HUES64 (cell line): ENCODE results near the gene ALG12.

Source experiments
- H3K27ac ChIP-seq: 2 replicates; pipeline ENCODE4 v1.7.0; 2013; ENCODE audit warnings: low read depth, low read length, inconsistent platforms
- H3K27me3 ChIP-seq: 2 replicates; pipeline ENCODE4 v1.6.1; 2013; ENCODE audit warnings: mild to moderate bottlenecking, low read length; ENCODE audit not compliant: insufficient read depth
- H3K36me3 ChIP-seq: 2 replicates; pipeline ENCODE4 v1.6.1; 2013; ENCODE audit warnings: mild to moderate bottlenecking, low read length; ENCODE audit not compliant: insufficient read depth
- H3K4me1 ChIP-seq: 2 replicates; pipeline ENCODE4 v1.6.1; 2013; ENCODE audit warnings: mild to moderate bottlenecking, low read length, moderate library complexity; ENCODE audit not compliant: insufficient read depth
- H3K4me3 ChIP-seq: 2 replicates; pipeline ENCODE4 v1.5.1; 2013; ENCODE audit warnings: mild to moderate bottlenecking, low read length, moderate library complexity
- H3K9ac ChIP-seq: 2 replicates; pipeline ENCODE4 v1.6.1; 2013; ENCODE audit warnings: mild to moderate bottlenecking, low read depth, low read length
- H3K9me3 ChIP-seq: 2 replicates; pipeline ENCODE4 v1.6.1; 2013; ENCODE audit warnings: low read depth, low read length; ENCODE audit not compliant: insufficient read depth
- WGBS: fragments of 150-250, 120-280 bp; methylation state at CpG from one replicate; pipeline ENCODE4 v1.1.7; 2013; ENCODE audit warnings: missing lambda C conversion rate; 5-methylcytosine and 5-hydroxymethylcytosine counted together

ALG12 gene

GRCh38 chr22:49925525-49926128 is 7.4 kb upstream of the ALG12 start:
- Histone ChIP-seq H3K4me1 (no peaks in the 10 kb centered on the region), H3K27ac (no peak overlapping the region), H3K9ac (no peak overlapping the region), H3K4me3 (no peak overlapping the region), H3K9me3 (no peaks in the 10 kb centered on the region), H3K27me3 (peaks cover 16% of the 10 kb centered on the region), H3K36me3 (peaks cover 13% of the 10 kb centered on the region; the same call in 1 of the 2 replicates)
- 94% methylated on average over 24 of the region's 24 CpGs for WGBS

GRCh38 chr22:49924113-49924833 is 6.0 kb upstream of the ALG12 start:
- WGBS = 93% methylated on average over 31 of the region's 31 CpGs
- no peak overlapping the region for H3K27ac ChIP-seq
- no peaks in the 10 kb centered on the region for H3K4me1 ChIP-seq
- peaks cover 5% of the 10 kb centered on the region for H3K27me3 ChIP-seq
- no peaks in the 10 kb centered on the region for H3K9me3 ChIP-seq
- no peak overlapping the region for H3K4me3 ChIP-seq
- H3K9ac ChIP-seq = no peak overlapping the region
- H3K36me3 ChIP-seq = peaks cover 20% of the 10 kb centered on the region; the same call in 1 of the 2 replicates

DNA sequence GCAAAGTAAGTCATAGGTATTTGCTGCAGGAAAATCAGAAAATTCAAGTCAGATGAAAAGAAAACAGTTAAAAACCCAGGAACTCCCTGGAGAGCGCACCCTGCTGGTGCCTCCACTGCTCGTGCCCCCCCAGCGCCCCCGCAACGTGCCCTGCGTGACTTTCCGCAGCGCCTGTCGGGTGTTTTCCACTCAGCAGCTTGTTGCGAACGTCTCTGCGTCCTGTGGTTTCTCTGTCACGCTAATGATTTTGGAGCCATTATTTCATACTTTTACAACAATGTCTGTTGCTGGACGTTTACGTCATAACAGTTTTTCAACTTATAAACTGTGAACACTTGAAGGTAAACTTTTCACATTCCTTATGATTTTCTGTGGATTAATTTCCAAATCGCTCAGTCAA is 5.2 kb upstream of the ALG12 start:
- Histone ChIP-seq H3K27ac (no peak overlapping the region), H3K9me3 (no peaks in the 10 kb centered on the region), H3K4me1 (no peaks in the 10 kb centered on the region), H3K4me3 (no peak overlapping the region), H3K9ac (no peak overlapping the region), H3K36me3 (peaks cover 20% of the 10 kb centered on the region; the same call in 1 of the 2 replicates), H3K27me3 (no peaks in the 10 kb centered on the region)
- 82% methylated on average over 16 of the region's 16 CpGs for WGBS

- H3K9me3 ChIP-seq = no peaks in the 10 kb centered on the region
- WGBS = 93% methylated on average over 24 of the region's 25 CpGs
- H3K27me3 ChIP-seq = no peaks in the 10 kb centered on the region
- no peaks in the 10 kb centered on the region for H3K4me1 ChIP-seq
- no peak overlapping the region for H3K27ac ChIP-seq
- no peak overlapping the region for H3K9ac ChIP-seq
- H3K4me3 ChIP-seq = no peak overlapping the region
- H3K36me3 ChIP-seq = peaks cover 20% of the 10 kb centered on the region; the same call in 1 of the 2 replicates
Measured at GRCh38 chr22:49922926-49923325, 4.7 kb upstream of the ALG12 start.

- Histone ChIP-seq H3K27ac (no peak overlapping the region), H3K36me3 (peaks cover 20% of the 10 kb centered on the region; the same call in 1 of the 2 replicates), H3K9me3 (no peaks in the 10 kb centered on the region), H3K4me3 (no peak overlapping the region), H3K27me3 (no peaks in the 10 kb centered on the region), H3K9ac (no peak overlapping the region), H3K4me1 (no peaks in the 10 kb centered on the region)
- 95% methylated on average over 10 of the region's 22 CpGs for WGBS
Measured at GRCh38 chr22:49922484-49922883, 4.2 kb upstream of the ALG12 start.

- Histone ChIP-seq H3K4me1 (no peaks in the 10 kb centered on the region), H3K36me3 (peaks cover 20% of the 10 kb centered on the region; the same call in 1 of the 2 replicates), H3K27me3 (no peaks in the 10 kb centered on the region), H3K27ac (no peak overlapping the region), H3K9ac (no peak overlapping the region), H3K9me3 (no peaks in the 10 kb centered on the region), H3K4me3 (no peak overlapping the region)
- 92% methylated on average over 35 of the region's 35 CpGs for WGBS
Measured at GRCh38 chr22:49921508-49922278, 3.5 kb upstream of the ALG12 start.

DNA sequence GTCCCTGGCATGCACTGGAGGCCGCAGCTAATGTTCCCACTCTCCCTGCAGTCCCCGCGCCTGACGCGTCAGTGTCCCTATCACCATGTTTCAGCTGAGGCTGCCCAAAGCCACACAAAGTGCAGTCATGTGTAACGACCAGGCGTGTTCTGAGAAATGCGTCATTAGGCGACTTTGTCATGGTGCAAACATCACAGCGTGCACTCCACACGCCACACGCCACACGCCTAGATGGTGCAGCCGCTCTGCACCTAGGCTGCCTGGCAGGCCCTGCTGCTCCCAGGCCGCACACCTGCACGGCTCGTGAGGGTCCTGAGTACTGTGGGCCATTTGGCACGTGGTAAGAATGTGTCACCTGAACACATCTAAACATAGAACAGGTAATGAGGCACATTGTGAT is 2.6 kb upstream of the ALG12 start:
- Histone ChIP-seq H3K4me1 (no peaks in the 10 kb centered on the region), H3K27ac (no peak overlapping the region), H3K4me3 (no peak overlapping the region), H3K36me3 (peaks cover 20% of the 10 kb centered on the region; the same call in 1 of the 2 replicates), H3K9ac (no peak overlapping the region), H3K27me3 (no peaks in the 10 kb centered on the region), H3K9me3 (no peaks in the 10 kb centered on the region)
- 91% methylated on average over 18 of the region's 18 CpGs for WGBS

DNA sequence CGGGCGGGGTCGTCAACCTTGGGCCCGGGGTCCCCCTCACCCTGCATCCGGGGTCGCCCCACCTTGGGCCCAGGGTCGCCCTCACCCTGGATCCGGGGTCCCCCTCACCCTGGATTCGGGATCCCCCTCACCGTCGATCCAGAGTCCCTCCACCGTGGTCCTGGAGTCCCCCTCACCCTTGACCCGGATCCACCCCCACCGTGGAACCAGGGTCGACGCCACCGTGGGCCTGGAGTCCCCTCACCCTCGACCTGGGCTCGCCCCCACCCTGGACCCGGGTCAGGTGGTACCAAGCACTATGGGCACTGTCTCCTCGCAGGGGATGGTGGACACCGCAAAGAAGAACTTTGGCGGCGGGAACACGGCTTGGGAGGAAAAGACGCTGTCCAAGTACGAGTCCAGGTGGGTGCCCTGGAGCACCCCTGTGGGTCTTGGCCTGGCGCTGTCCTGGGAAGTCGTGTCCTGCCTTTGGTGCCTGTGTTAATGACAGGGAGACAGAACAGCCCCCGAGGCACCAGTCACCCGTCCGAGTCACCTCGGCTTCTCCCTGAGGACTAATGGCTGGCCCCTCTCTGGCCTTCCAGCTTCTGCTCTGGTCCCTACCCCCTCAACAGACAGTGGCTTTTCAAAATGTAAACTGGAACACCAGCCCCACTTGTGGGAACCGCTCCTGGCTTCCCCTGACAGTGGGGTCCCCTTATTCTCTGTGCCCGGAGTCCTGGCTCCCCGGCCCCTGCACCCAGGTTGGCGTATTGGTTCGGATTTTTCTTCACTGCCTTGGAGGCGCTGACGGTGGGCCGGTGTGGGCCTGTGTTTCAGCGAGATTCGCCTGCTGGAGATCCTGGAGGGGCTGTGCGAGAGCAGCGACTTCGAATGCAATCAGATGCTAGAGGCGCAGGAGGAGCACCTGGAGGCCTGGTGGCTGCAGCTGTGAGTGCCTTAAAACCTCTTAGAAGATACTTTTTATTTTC is 958 bp upstream of the ALG12 start:
- Histone ChIP-seq H3K27me3 (no peaks in the 10 kb centered on the region), H3K36me3 (peaks cover 13% of the 10 kb centered on the region; the same call in 1 of the 2 replicates), H3K4me3 (peak overlapping the region; percentile 89), H3K27ac (no peak overlapping the region), H3K4me1 (no peaks in the 10 kb centered on the region), H3K9me3 (no peaks in the 10 kb centered on the region), H3K9ac (peak overlapping the region; percentile 71)
- WGBS = 40% methylated on average over 47 of the region's 47 CpGs

DNA sequence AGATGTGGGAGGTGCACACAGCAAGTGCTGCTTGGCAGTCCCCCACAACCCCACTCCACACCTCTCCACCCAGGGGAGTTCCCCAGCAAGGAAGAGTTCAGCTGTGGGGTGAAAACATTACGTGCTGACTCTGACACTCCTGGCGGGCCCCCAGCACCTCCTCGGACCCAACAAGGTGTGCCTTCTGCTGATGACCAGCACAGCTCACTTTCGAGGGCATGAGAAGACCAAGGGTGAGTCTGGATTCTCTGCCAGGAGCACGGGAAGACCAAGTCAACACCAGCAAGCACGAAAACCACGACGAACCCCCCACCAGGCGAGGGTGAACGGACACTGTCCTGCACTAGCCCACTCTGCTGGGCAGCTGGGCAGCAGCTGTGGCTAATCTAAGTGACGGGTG is 1.4 kb downstream of the ALG12 start:
- Histone ChIP-seq H3K4me3 (peak overlapping the region; percentile 89; the same call in 1 of the 2 replicates), H3K27me3 (no peaks in the 10 kb centered on the region), H3K4me1 (no peaks in the 10 kb centered on the region), H3K9ac (no peak overlapping the region), H3K36me3 (peaks cover 30% of the 10 kb centered on the region), H3K9me3 (no peaks in the 10 kb centered on the region), H3K27ac (no peak overlapping the region)
- WGBS = 93% methylated on average over 11 of the region's 11 CpGs

DNA sequence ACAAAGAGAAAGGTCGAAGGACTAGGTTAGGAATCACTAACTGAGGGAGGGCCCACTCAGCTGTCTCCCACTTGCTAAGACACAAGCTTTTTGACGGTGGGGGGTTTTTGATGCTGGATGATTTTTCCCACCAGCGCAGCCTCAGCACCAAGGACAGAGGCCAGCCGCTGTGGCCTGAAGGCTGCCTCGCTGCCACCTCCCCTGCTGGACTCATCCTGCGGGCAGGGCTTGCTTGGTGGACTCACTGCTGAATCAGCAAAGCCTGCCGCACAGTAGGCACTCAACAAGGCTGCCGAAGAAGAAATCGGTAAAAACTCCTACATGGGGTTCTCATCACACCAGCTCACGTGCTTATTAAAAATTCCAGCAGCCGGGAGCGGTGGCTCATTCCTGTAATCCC is 2.6 kb downstream of the ALG12 start:
- Histone ChIP-seq H3K27me3 (no peaks in the 10 kb centered on the region), H3K9ac (no peak overlapping the region), H3K27ac (no peak overlapping the region), H3K4me3 (no peak overlapping the region), H3K36me3 (peaks cover 23% of the 10 kb centered on the region), H3K4me1 (no peaks in the 10 kb centered on the region), H3K9me3 (no peaks in the 10 kb centered on the region)
- 81% methylated on average over 12 of the region's 12 CpGs for WGBS
